A549 treated with AZD9567 at 1 μM for 4 hours (cell line): ENCODE data around the gene PPM1F. TPM values are rescaled to one million over a fixed set of nuclear protein-coding genes. Genes with fewer than 3 reads are reported as not detected.

Experiments
- total RNA-seq: library from RNA; stranded (reverse); fragments of 200-300 nt; extraction: Qiagen RNA extraction; gene quantifications from 5 replicates; pipeline ENCODE4 v1.2.3, GENCODE V29; 2022; ENCODE audit not compliant: insufficient read depth

Gene PPM1F
- total RNA-seq = 14.1 to 21.7 TPM (median 18.8 TPM) in 5 replicates

GRCh38 chr22:21952586-21953571, at the start of gene PPM1F:
PPM1F (minus strand) TSS chr22:21952848; CDS start chr22:21946048, 6,800 bp downstream.

GRCh38 chr22:21982338-21982965, 29.8 kb upstream of the PPM1F start, which contains the start of gene TOP3B:
TOP3B (minus strand) TSS chr22:21982787; CDS start chr22:21975709, 7,078 bp downstream.

Other genes starting within 250 kb of the PPM1F start
- 0.39 to 1.5 TPM (median 0.66 TPM) in 5 replicates for gene YPEL1, start 217.1 kb downstream of the PPM1F start, total RNA-seq
- gene MAPK1, start 85.2 kb downstream of the PPM1F start, total RNA-seq = 58.4 to 75.3 TPM (median 68.2 TPM) in 5 replicates
- 13.2 to 18.0 TPM (median 15.3 TPM) in 5 replicates for gene TOP3B, start 29.9 kb upstream of the PPM1F start, total RNA-seq